ENCODE measurements around the gene PRSS23.
"Not testable (repeated sequence)": the region's sequence is repeated elsewhere in the genome, so short reads cannot be mapped to it uniquely, and the experiment has no call there.

Gene PRSS23

GRCh38 chr11:86815726-86816125, 15.4 kb downstream of the PRSS23 start:
- DNase-seq = no peak

GRCh38 chr11:86816251-86816726, 15.9 kb downstream of the PRSS23 start:
- DNase-seq = no peak

- DNase-seq = no peak
Observed at GRCh38 chr11:86818462-86819192, 18.3 kb downstream of the PRSS23 start.

- not testable (repeated sequence) for DNase-seq
Observed at GRCh38 chr11:86824139-86824538, 23.8 kb downstream of the PRSS23 start.

- not testable (repeated sequence) for DNase-seq
Observed at GRCh38 chr11:86834376-86834775, 34.0 kb downstream of the PRSS23 start.

GRCh38 chr11:86844762-86845508, 44.6 kb downstream of the PRSS23 start:
- not testable (repeated sequence) for DNase-seq

GRCh38 chr11:86848132-86848531, 47.8 kb downstream of the PRSS23 start:
- DNase-seq = no peak

GRCh38 chr11:86849679-86850078, 49.3 kb downstream of the PRSS23 start:
- DNase-seq = no peak

Measured in stimulated activated CD4-positive, alpha-beta T cell treated with anti-CD3 and anti-CD28 coated beads, Interleukin-2, amount 100 ng/mL, for 48 hours (primary cell).